ENCODE data around the gene ABCA10.

DNA sequence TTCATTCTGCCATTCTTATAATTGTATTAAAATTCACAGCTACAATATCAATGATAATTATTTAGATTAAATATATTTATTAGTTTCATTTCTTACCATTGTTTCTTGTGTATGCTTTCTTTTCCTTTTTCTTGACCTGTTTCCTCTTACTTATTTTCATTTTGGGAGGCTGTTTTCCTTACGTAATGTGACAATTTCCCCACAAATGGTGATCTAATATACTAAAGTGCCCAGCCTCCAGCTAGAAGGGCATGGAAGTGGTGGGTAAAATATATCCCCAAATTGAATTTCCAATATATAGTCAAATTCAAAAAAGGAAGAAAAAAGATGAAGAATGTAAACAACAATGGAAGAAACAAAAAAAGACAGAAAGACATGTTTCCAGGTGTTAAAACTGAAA, 85.5 kb downstream of the ABCA10 start:
- no peak for TF ChIP-seq POLR2A (IDR thresholded peaks at IDR 0.05)
- no peak for TF ChIP-seq CTCF (IDR thresholded peaks at IDR 0.05)
